ENCODE data around the gene SUPT3H.
"Not testable (repeated sequence)": the region's sequence is repeated elsewhere in the genome, so short reads cannot be mapped to it uniquely, and the experiment has no call there.

SUPT3H gene

GRCh38 chr6:45052325-45052724 lies 325.4 kb downstream of the SUPT3H start:
- H3K4me3 ChIP-seq: no peak overlapping the region
- DNase-seq (ENCODE audit: low spot score): no peak
- H3K27ac ChIP-seq: no peak overlapping the region
- TF ChIP-seq CTCF (IDR thresholded peaks at IDR 0.05): no peak

GRCh38 chr6:45049188-45049843 lies 328.4 kb downstream of the SUPT3H start:
- no peak overlapping the region for H3K27ac ChIP-seq
- no peak for DNase-seq (ENCODE audit: low spot score)
- no peak for TF ChIP-seq CTCF (IDR thresholded peaks at IDR 0.05)

GRCh38 chr6:45047573-45047972 lies 330.2 kb downstream of the SUPT3H start:
- H3K4me3 ChIP-seq: no peak overlapping the region
- no peak overlapping the region for H3K27ac ChIP-seq
- no peak for DNase-seq (ENCODE audit: low spot score)
- TF ChIP-seq CTCF (IDR thresholded peaks at IDR 0.05): no peak

More at GRCh38 chr6:45049188-45049843, 328.4 kb downstream of the SUPT3H start:
- no peak overlapping the region for H3K4me3 ChIP-seq

GRCh38 chr6:45045253-45045601 lies 332.5 kb downstream of the SUPT3H start:
- Histone ChIP-seq H3K4me3 (no peak overlapping the region), H3K27ac (no peak overlapping the region)
- no peak for TF ChIP-seq CTCF (IDR thresholded peaks at IDR 0.05)
- DNase-seq (ENCODE audit: low spot score): no peak

GRCh38 chr6:45044510-45045252 lies 333.1 kb downstream of the SUPT3H start:
- Histone ChIP-seq H3K27ac (no peak overlapping the region), H3K4me3 (no peak overlapping the region)
- no peak for TF ChIP-seq CTCF (IDR thresholded peaks at IDR 0.05)
- no peak for DNase-seq (ENCODE audit: low spot score)

- no peak for TF ChIP-seq CTCF (IDR thresholded peaks at IDR 0.05)
- Histone ChIP-seq H3K4me3 (no peak overlapping the region), H3K27ac (no peak overlapping the region)
- no peak for DNase-seq (ENCODE audit: low spot score)
Measured at GRCh38 chr6:45044086-45044485, 333.6 kb downstream of the SUPT3H start.

GRCh38 chr6:45042673-45043072 lies 335.1 kb downstream of the SUPT3H start:
- not testable (repeated sequence) for DNase-seq (ENCODE audit: low spot score); H3K27ac ChIP-seq; H3K4me3 ChIP-seq
